ENCODE data around the gene SLC26A3. TPM values are rescaled to one million over a fixed set of nuclear protein-coding genes. Genes with fewer than 3 reads are reported as not detected.

The SLC26A3 gene
- total RNA-seq, 1 experiment from 2014 or later, result not detected

DNA sequence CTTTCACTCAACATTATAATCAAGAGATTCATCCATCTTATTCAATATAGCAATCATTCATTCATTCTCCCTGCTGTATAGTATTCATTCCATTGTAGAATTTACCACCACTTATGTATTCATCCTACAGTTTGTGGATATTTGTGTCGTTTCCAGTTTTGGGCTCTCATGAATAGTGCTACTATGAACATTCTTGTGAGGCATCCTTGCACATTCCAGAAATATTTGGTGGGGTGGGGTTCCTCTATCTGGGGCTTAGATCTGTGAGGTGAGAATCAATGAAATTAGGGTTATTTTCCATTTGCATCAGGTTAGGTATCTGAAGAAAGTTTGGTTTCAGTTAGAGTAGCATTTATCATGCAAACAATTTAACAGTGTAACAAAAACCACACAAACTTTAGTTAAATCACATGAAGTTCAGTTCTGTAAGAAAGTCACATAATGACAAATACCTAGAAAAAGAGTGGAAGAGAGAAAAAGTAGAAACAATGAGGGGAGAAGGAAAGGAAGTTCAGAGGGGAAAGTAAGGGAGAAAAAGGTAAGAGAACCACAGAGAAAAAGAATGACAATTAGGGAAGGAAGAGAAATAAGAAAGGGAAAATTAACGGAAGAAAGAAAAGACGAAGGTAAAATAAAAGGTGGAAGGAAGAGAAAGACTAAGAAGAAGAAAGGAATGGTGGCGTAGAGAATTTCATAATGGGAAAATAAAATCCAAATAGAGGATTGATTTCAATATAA is 84.4 kb downstream of the SLC26A3 start:
- Mint-ChIP-seq H3K27ac (ENCODE audit: low read depth, unreplicated experiment) (no peak overlapping the region), H3K27me3 (ENCODE audit: insufficient read depth, unreplicated experiment) (no peaks in the 10 kb centered on the region), H3K4me3 (ENCODE audit: unreplicated experiment) (no peak overlapping the region), H3K9me3 (ENCODE audit: unreplicated experiment) (no peaks in the 10 kb centered on the region), H3K4me1 (ENCODE audit: insufficient read depth, unreplicated experiment) (peaks cover 7% of the 10 kb centered on the region), H3K36me3 (ENCODE audit: insufficient read depth, unreplicated experiment) (no peaks in the 10 kb centered on the region)
- BruUV-seq (replicated peaks), result no TSS peak
- TF ChIP-seq, protein P1, sequence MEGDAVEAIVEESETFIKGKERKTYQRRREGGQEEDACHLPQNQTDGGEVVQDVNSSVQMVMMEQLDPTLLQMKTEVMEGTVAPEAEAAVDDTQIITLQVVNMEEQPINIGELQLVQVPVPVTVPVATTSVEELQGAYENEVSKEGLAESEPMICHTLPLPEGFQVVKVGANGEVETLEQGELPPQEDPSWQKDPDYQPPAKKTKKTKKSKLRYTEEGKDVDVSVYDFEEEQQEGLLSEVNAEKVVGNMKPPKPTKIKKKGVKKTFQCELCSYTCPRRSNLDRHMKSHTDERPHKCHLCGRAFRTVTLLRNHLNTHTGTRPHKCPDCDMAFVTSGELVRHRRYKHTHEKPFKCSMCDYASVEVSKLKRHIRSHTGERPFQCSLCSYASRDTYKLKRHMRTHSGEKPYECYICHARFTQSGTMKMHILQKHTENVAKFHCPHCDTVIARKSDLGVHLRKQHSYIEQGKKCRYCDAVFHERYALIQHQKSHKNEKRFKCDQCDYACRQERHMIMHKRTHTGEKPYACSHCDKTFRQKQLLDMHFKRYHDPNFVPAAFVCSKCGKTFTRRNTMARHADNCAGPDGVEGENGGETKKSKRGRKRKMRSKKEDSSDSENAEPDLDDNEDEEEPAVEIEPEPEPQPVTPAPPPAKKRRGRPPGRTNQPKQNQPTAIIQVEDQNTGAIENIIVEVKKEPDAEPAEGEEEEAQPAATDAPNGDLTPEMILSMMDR (IDR thresholded peaks at IDR 0.05; ENCODE audit: unreplicated experiment), result no peak
- intact Hi-C loops (cut with micrococcal nuclease), result no loop called here
- POLR2A ChIA-PET, result no interaction called here
- DNase-seq (ENCODE audit: unreplicated experiment), result no peak
- CTCF ChIA-PET, result interaction anchor here (0.7 to 1.7 kb wide), 5 partner anchors 23 to 572 kb away, joined by 3 to 15 read pairs (median 3); no protein-coding TSS in a partner anchor

DNA sequence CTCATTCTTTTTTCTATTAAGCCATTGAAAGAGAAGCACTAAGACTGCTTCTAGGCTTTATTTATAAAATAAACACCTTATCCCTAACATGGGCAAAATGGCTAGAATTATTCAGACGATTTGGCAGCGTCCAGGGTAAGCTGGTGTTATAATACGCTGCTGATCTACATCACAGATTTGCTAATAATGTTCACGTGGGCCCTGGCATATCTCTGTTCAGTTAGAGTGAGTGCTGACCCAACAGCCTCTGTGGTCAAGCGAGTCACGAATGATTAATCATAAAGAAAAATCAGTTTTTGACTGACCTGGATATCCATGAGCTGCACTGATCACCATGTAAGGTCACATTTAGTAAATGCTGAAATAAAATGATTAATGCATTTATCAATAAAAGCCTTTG is 87.5 kb downstream of the SLC26A3 start:
- intact Hi-C loops (cut with micrococcal nuclease), result no loop called here
- BruUV-seq (replicated peaks), result no TSS peak
- H3K4me3 Mint-ChIP-seq (ENCODE audit: unreplicated experiment), result no peak overlapping the region
- H3K36me3 Mint-ChIP-seq (ENCODE audit: insufficient read depth, unreplicated experiment), result no peaks in the 10 kb centered on the region
- TF ChIP-seq, protein P1 (IDR thresholded peaks at IDR 0.05; ENCODE audit: unreplicated experiment), result no peak
- H3K27me3 Mint-ChIP-seq (ENCODE audit: insufficient read depth, unreplicated experiment), result no peaks in the 10 kb centered on the region
- no peaks in the 10 kb centered on the region for H3K9me3 Mint-ChIP-seq (ENCODE audit: unreplicated experiment)
- ChIA-PET CTCF (interaction anchor here (0.6 kb wide), 1 partner anchor 163 kb away, joined by 3 read pairs; no protein-coding TSS in a partner anchor), POLR2A (no interaction called here)
- peaks cover 18% of the 10 kb centered on the region for H3K4me1 Mint-ChIP-seq (ENCODE audit: insufficient read depth, unreplicated experiment)
- DNase-seq (ENCODE audit: unreplicated experiment), result peak; percentile 34
- H3K27ac Mint-ChIP-seq (ENCODE audit: low read depth, unreplicated experiment), result no peak overlapping the region

Other genes with a start within 250 kb of the SLC26A3 start
- 40.3 and 40.9 TPM in 2 replicates for gene COG5, start 239.3 kb downstream of the SLC26A3 start, total RNA-seq (2022)
- 14.5 and 16.3 TPM in 2 replicates for gene DUS4L, start 239.3 kb downstream of the SLC26A3 start, total RNA-seq (2022)
- 61.5 and 73.4 TPM in 2 replicates for gene BCAP29, start 223.0 kb downstream of the SLC26A3 start, total RNA-seq (2022)
- 0.21 and 0.52 TPM in 2 replicates for gene SLC26A4, start 142.4 kb downstream of the SLC26A3 start, total RNA-seq (2022)
- gene CBLL1, start 59.1 kb downstream of the SLC26A3 start, total RNA-seq (2022), result 34.5 and 39.7 TPM in 2 replicates
- gene DLD, start 88.0 kb upstream of the SLC26A3 start, total RNA-seq (2022), result 83.0 and 85.7 TPM in 2 replicates
- 199 and 275 TPM in 2 replicates for gene LAMB1, start 199.9 kb upstream of the SLC26A3 start, total RNA-seq (2022)